D721Med (cell line): ENCODE measurements around the gene DMBT1.
"Not testable (repeated sequence)": the region's sequence is repeated elsewhere in the genome, so short reads cannot be mapped to it uniquely, and the experiment has no call there.

Experiments
- DNase-seq: peaks from one replicate; pipeline ENCODE4 v3.0.0; 2011; ENCODE audit warnings: low spot score; ENCODE audit not compliant: insufficient read length
- FAIRE-seq: peaks from 2 replicates; lab custom pipeline; 2011; peaks lifted over from hg19 to GRCh38; lab: Jason Lieb, UNC
- CTCF ChIP-seq: IDR thresholded peaks from 2 replicates; pipeline ENCODE4 v1.5.1; 2012; ENCODE audit warnings: mild to moderate bottlenecking, control low read depth; ENCODE audit not compliant: insufficient read depth; ENCODE audit errors: missing control alignments

The DMBT1 gene

DNA sequence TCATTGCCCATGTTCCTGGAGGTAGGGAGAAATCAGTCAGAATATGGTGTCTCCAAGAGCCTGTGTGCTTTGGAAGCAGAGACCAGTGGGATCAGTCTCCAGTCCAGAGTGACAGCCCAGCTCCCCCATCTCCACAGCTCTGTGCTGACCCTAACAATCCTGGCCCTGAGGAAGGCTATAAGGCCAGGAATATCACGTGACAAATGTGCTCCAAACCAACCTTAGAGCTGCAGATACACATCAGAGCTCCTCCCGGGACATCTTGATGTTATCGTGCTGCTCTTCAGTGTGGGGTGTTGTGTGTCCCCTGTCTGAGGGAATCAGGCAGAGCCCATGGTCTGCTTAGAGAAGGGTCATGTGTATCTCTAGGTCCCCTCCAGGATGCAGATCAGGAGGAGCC, 15.2 kb downstream of the DMBT1 start:
- TF ChIP-seq CTCF = no peak
- DNase-seq (no peak), FAIRE-seq (no peak)

- FAIRE-seq (no peak), DNase-seq (no peak)
- no peak for TF ChIP-seq CTCF
These were observed 15.7 kb downstream of the DMBT1 start for GRCh38 chr10:122576291-122576690.

- FAIRE-seq = no peak
- DNase-seq = no peak
- no peak for TF ChIP-seq CTCF
These were observed 16.8 kb downstream of the DMBT1 start for GRCh38 chr10:122577311-122577885.

- not testable (repeated sequence) for FAIRE-seq
These were observed 25.5 kb downstream of the DMBT1 start for GRCh38 chr10:122586070-122586469.

GRCh38 chr10:122587098-122587760, 26.7 kb downstream of the DMBT1 start:
- DNase-seq (no peak), FAIRE-seq (no peak)
- no peak for TF ChIP-seq CTCF

More at GRCh38 chr10:122586070-122586469, 25.5 kb downstream of the DMBT1 start:
- not testable (repeated sequence) for DNase-seq

GRCh38 chr10:122588381-122588780, 27.8 kb downstream of the DMBT1 start:
- DNase-seq = no peak
- TF ChIP-seq CTCF = no peak
- FAIRE-seq = no peak

DNA sequence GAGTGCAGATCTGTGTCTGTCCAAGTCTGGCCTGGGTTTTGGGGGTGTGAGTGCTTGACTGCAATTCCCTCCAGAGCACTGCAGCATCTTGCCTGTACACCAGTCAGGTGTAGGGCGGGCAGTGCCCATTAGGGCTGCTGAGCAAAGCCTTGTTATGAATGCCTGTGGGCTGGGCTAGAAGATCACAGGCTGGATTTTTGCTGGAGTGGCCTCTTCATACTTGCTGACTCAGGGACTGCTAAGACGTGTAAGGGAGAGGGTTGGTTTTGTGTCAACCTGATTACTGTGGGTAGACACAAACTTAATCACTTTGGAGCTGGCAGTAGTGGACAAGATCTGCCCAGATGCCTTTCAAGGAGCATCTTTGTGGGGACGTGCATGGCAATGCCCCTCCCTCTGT, 29.6 kb downstream of the DMBT1 start:
- TF ChIP-seq CTCF = no peak
- FAIRE-seq (no peak), DNase-seq (no peak)
